Activated CD4-positive, alpha-beta T cell treated with anti-CD3 and anti-CD28 coated beads for 36 hours (primary cell): Measurements from ENCODE around the gene DIO1. TPM values are rescaled to one million over a fixed set of nuclear protein-coding genes. Genes with fewer than 3 reads are reported as not detected.
A peak's percentile ranks its signal among the peaks of the same experiment; 100 is the strongest.

Experiments used
- ATAC-seq: fragments of 200-7000 bp; cut with Tn5 transposase; one replicate; pipeline ENCODE4 v1.10.0; 2021; ENCODE audit warnings: mild to moderate bottlenecking, moderate library complexity
- CTCF ChIA-PET: fragments of 350-600 bp; sonication (Branson Sonifier 250); formaldehyde crosslinking; loops from one replicate; lab custom pipeline; 2021; ENCODE audit warnings: antibody characterized with exemption; lab: Charles Lee
- POLR2A ChIA-PET: fragments of 350-600 bp; sonication (Branson Sonifier 250); formaldehyde crosslinking; loops from one replicate; lab custom pipeline; 2021; ENCODE audit warnings: antibody characterized with exemption, inconsistent platforms; lab: Charles Lee
- DNase-seq: peaks from one replicate; pipeline ENCODE4 v3.0.0-alpha.2; 2020
- H3K27ac Mint-ChIP-seq: one replicate; pipeline ENCODE4 v1.8.0; 2021; ENCODE audit warnings: mixed read lengths
- H3K27me3 Mint-ChIP-seq: one replicate; pipeline ENCODE4 v1.8.0; 2021; ENCODE audit warnings: mixed read lengths
- H3K36me3 Mint-ChIP-seq: one replicate; pipeline ENCODE4 v1.8.0; 2021; ENCODE audit warnings: low read depth, mixed read lengths
- H3K4me1 Mint-ChIP-seq: one replicate; pipeline ENCODE4 v1.8.0; 2021; ENCODE audit warnings: mixed read lengths
- H3K4me3 Mint-ChIP-seq: one replicate; pipeline ENCODE4 v1.8.0; 2021; ENCODE audit warnings: mild to moderate bottlenecking, moderate library complexity, mixed read lengths
- H3K9me3 Mint-ChIP-seq: one replicate; pipeline ENCODE4 v1.8.0; 2021; ENCODE audit warnings: low read depth, mixed read lengths
- intact Hi-C, 2 experiments: fragments of 100-400 bp; cut with DNase I in 1 of 2; cut with micrococcal nuclease in 1 of 2; formaldehyde crosslinking; loops; one replicate each; pipeline versions ENCODE4 v1.14.2 to v1.15.1; 2022 to 2024; cut with DNase I, micrococcal nuclease
- total RNA-seq, 2 experiments: library from RNA; stranded (reverse); gene quantifications; one replicate each; pipeline ENCODE4 v1.2.3, GENCODE V29; 2021

Gene DIO1
- total RNA-seq, 2 experiments from 2014 or later: not detected

- ATAC-seq (peak; percentile 26), DNase-seq (no peak)
- H3K27ac Mint-ChIP-seq: no peak overlapping the region
- peaks cover 10% of the 10 kb centered on the region for H3K36me3 Mint-ChIP-seq
- ChIA-PET CTCF (interaction anchor here (0.7 to 1.3 kb wide), 8 partner anchors 8 to 361 kb away, joined by 3 to 5 read pairs (median 4); no protein-coding TSS in a partner anchor), POLR2A (no interaction called here)
- intact Hi-C loops: no loop called here
- H3K4me3 Mint-ChIP-seq: no peak overlapping the region
- H3K9me3 Mint-ChIP-seq: no peaks in the 10 kb centered on the region
- H3K27me3 Mint-ChIP-seq: no peaks in the 10 kb centered on the region
- H3K4me1 Mint-ChIP-seq: peaks cover 9% of the 10 kb centered on the region
Observed at GRCh38 chr1:53913352-53914033, 19.5 kb downstream of the DIO1 start.

- ChIA-PET POLR2A (interaction anchor here (0.6 kb wide), 1 partner anchor 33 kb away, joined by 6 read pairs; no protein-coding TSS in a partner anchor), CTCF (interaction anchor here (0.6 to 1.3 kb wide), 4 partner anchors 23 to 1200 kb away, joined by 3 to 5 read pairs (median 4); no protein-coding TSS in a partner anchor)
- ATAC-seq (no peak), DNase-seq (no peak)
- intact Hi-C loops: loop anchor here in 1 of 2 experiments (2.0 kb wide), 1 partner anchor 24 kb away; no protein-coding TSS in a partner anchor
- Mint-ChIP-seq H3K4me1 (peaks cover 26% of the 10 kb centered on the region), H3K4me3 (no peak overlapping the region), H3K27ac (no peak overlapping the region), H3K27me3 (no peaks in the 10 kb centered on the region), H3K36me3 (peaks cover 10% of the 10 kb centered on the region), H3K9me3 (no peaks in the 10 kb centered on the region)
Observed at GRCh38 chr1:53918343-53918742, 24.4 kb downstream of the DIO1 start.

- no peaks in the 10 kb centered on the region for H3K27me3 Mint-ChIP-seq
- intact Hi-C loops: loop anchor here (1.0 to 2.0 kb wide), 3 partner anchors 23 to 29 kb away; no protein-coding TSS in a partner anchor
- peaks cover 28% of the 10 kb centered on the region for H3K4me1 Mint-ChIP-seq
- no peak overlapping the region for H3K4me3 Mint-ChIP-seq
- CTCF ChIA-PET: interaction anchor here (0.7 to 1.6 kb wide), 3 partner anchors 11 to 42 kb away, joined by 3 to 5 read pairs (median 4); no protein-coding TSS in a partner anchor
- POLR2A ChIA-PET: no interaction called here
- DNase-seq (peak; percentile 59), ATAC-seq (peak; percentile 90)
- no peaks in the 10 kb centered on the region for H3K9me3 Mint-ChIP-seq
- peak overlapping the region; percentile 85 for H3K27ac Mint-ChIP-seq
- peaks cover 12% of the 10 kb centered on the region for H3K36me3 Mint-ChIP-seq
Observed at GRCh38 chr1:53919675-53920066, 25.7 kb downstream of the DIO1 start.

GRCh38 chr1:53927376-53927881 is 33.4 kb downstream of the DIO1 start:
- intact Hi-C loops: no loop called here
- ChIA-PET POLR2A (no interaction called here), CTCF (interaction anchor here (1.0 to 1.1 kb wide), 2 partner anchors 9 to 22 kb away, joined by 3 to 4 read pairs; no protein-coding TSS in a partner anchor)
- no peak overlapping the region for H3K27ac Mint-ChIP-seq
- no peaks in the 10 kb centered on the region for H3K9me3 Mint-ChIP-seq
- H3K4me3 Mint-ChIP-seq: no peak overlapping the region
- H3K4me1 Mint-ChIP-seq: peaks cover 3% of the 10 kb centered on the region
- peaks cover 15% of the 10 kb centered on the region for H3K36me3 Mint-ChIP-seq
- DNase-seq: no peak
- ATAC-seq: no peak
- no peaks in the 10 kb centered on the region for H3K27me3 Mint-ChIP-seq

DNA sequence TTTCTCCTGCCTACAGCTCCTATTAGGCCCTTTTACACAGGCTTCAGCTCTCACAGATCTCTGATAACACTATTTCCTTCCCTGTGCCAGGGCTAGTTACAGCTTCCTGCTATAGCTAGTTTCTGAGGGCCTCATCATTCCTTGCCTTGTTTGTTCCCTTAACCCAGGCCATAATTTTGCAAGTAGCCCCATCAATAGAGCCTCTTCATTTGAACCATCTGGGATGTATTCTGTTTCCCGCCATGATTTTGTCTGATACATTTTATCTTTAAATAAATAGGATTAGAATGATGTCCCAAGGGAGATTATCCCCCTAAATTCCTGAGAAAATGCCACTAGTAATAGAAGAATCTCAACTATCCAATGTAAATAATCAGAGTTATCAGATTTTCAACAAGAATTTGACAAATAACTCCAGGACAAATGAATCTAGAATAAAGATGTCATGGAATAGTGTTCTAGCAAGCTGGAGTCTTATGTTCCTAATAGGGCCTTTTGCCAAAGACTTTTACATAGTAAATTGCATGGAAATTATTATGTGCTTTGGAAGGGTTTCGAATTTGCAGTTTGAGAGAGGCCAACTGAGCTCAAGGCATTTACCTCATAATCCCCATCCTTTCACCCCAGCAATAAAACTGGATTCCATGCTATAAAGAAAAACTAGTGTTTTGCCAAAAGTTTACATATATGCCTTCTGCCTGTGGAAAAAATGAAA is 35.4 kb downstream of the DIO1 start:
- H3K27me3 Mint-ChIP-seq: no peaks in the 10 kb centered on the region
- no peak for DNase-seq
- ChIA-PET CTCF (interaction anchor here (0.7 kb wide), 1 partner anchor 30 kb away, joined by 4 read pairs; no protein-coding TSS in a partner anchor), POLR2A (no interaction called here)
- no peak for ATAC-seq
- H3K36me3 Mint-ChIP-seq: peaks cover 22% of the 10 kb centered on the region
- H3K4me3 Mint-ChIP-seq: no peak overlapping the region
- H3K9me3 Mint-ChIP-seq: peaks cover under 1% of the 10 kb centered on the region
- peaks cover 3% of the 10 kb centered on the region for H3K4me1 Mint-ChIP-seq
- H3K27ac Mint-ChIP-seq: peak overlapping the region; percentile 35
- intact Hi-C loops: no loop called here

GRCh38 chr1:53930932-53931331 is 36.9 kb downstream of the DIO1 start:
- H3K36me3 Mint-ChIP-seq: peaks cover 34% of the 10 kb centered on the region
- ATAC-seq (no peak), DNase-seq (no peak)
- POLR2A ChIA-PET: no interaction called here
- CTCF ChIA-PET: interaction anchor here (0.6 to 1.8 kb wide), 7 partner anchors 11 to 70 kb away, joined by 3 to 12 read pairs (median 4); no protein-coding TSS in a partner anchor
- intact Hi-C loops: no loop called here
- no peaks in the 10 kb centered on the region for H3K27me3 Mint-ChIP-seq
- H3K4me1 Mint-ChIP-seq: no peaks in the 10 kb centered on the region
- H3K4me3 Mint-ChIP-seq: no peak overlapping the region
- H3K27ac Mint-ChIP-seq: no peak overlapping the region
- H3K9me3 Mint-ChIP-seq: peaks cover 4% of the 10 kb centered on the region

- no peak overlapping the region for H3K4me3 Mint-ChIP-seq
- POLR2A ChIA-PET: no interaction called here
- peaks cover 36% of the 10 kb centered on the region for H3K36me3 Mint-ChIP-seq
- ATAC-seq (no peak), DNase-seq (no peak)
- no peak overlapping the region for H3K27ac Mint-ChIP-seq
- no peaks in the 10 kb centered on the region for H3K27me3 Mint-ChIP-seq
- no peaks in the 10 kb centered on the region for H3K4me1 Mint-ChIP-seq
- CTCF ChIA-PET: interaction anchor here (0.8 to 1.8 kb wide), 6 partner anchors 17 to 70 kb away, joined by 3 to 12 read pairs (median 4); no protein-coding TSS in a partner anchor
- H3K9me3 Mint-ChIP-seq: peaks cover 4% of the 10 kb centered on the region
- intact Hi-C loops: no loop called here
Observed at GRCh38 chr1:53931523-53931922, 37.5 kb downstream of the DIO1 start.

DNA sequence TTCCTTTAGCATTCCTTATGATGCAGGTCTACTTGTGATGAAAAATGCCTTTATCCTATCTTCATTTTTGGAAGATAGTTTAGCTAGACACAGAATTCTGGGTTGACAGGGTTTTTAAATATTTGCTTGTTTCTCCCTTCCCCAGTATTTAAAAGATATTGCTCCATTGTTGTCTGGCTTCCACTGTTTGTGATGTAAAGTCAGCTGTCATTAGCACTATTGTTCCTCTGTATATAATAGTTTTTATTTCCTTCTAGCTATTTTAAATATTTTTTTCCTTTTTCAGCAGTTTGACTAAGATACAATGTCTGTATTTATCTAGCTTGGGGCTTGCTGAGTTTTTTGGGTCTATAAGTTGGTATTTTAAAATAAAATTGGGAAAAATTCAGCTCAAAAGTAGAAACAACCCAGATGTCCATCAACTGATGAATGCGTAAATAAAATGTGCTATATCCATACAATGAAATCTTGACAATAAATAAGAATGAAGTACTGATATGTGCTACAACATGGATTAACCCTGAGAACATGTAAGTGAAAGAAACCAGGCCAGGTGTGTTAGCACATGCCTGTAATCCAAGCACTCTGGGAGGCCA is 40.3 kb downstream of the DIO1 start:
- Mint-ChIP-seq H3K9me3 (peaks cover 4% of the 10 kb centered on the region), H3K27me3 (no peaks in the 10 kb centered on the region), H3K4me3 (no peak overlapping the region), H3K4me1 (peaks cover 6% of the 10 kb centered on the region), H3K36me3 (peaks cover 43% of the 10 kb centered on the region), H3K27ac (no peak overlapping the region)
- ChIA-PET POLR2A (no interaction called here), CTCF (interaction anchor here (0.9 to 1.4 kb wide), 6 partner anchors 11 to 53 kb away, joined by 3 read pairs; partner anchors contain the start of gene IFT25)
- ATAC-seq (no peak), DNase-seq (no peak)
- intact Hi-C loops: no loop called here

- Mint-ChIP-seq H3K27ac (no peak overlapping the region), H3K9me3 (peaks cover 4% of the 10 kb centered on the region), H3K36me3 (peaks cover 45% of the 10 kb centered on the region), H3K27me3 (no peaks in the 10 kb centered on the region), H3K4me3 (no peak overlapping the region), H3K4me1 (peaks cover 10% of the 10 kb centered on the region)
- POLR2A ChIA-PET: interaction anchor here (0.7 kb wide), 1 partner anchor 47 kb away, joined by 3 read pairs; the partner anchor contains the start of gene YIPF1
- DNase-seq: no peak
- CTCF ChIA-PET: interaction anchor here (0.7 to 1.0 kb wide), 4 partner anchors 9 to 1238 kb away, joined by 3 to 4 read pairs (median 4); no protein-coding TSS in a partner anchor
- no peak for ATAC-seq
- intact Hi-C loops: no loop called here
Observed at GRCh38 chr1:53936430-53936829, 42.4 kb downstream of the DIO1 start.

GRCh38 chr1:53938136-53938830 is 44.3 kb downstream of the DIO1 start:
- intact Hi-C loops: no loop called here
- peaks cover 4% of the 10 kb centered on the region for H3K9me3 Mint-ChIP-seq
- H3K4me1 Mint-ChIP-seq: peaks cover 20% of the 10 kb centered on the region
- H3K27ac Mint-ChIP-seq: no peak overlapping the region
- ChIA-PET POLR2A (no interaction called here), CTCF (no interaction called here)
- DNase-seq (no peak), ATAC-seq (no peak)
- no peaks in the 10 kb centered on the region for H3K27me3 Mint-ChIP-seq
- H3K4me3 Mint-ChIP-seq: no peak overlapping the region
- peaks cover 38% of the 10 kb centered on the region for H3K36me3 Mint-ChIP-seq
